NCI-H1694 treated with DMSO at 0.1 percent for 48 hours (cell line): ENCODE results near the gene KCNN4.
"Not testable (repeated sequence)": the region's sequence is repeated elsewhere in the genome, so short reads cannot be mapped to it uniquely, and the experiment has no call there.

Experiments
- DNase-seq: peaks from one replicate; lab custom pipeline; 2025; lab: John Stamatoyannopoulos, UW

KCNN4 gene

DNA sequence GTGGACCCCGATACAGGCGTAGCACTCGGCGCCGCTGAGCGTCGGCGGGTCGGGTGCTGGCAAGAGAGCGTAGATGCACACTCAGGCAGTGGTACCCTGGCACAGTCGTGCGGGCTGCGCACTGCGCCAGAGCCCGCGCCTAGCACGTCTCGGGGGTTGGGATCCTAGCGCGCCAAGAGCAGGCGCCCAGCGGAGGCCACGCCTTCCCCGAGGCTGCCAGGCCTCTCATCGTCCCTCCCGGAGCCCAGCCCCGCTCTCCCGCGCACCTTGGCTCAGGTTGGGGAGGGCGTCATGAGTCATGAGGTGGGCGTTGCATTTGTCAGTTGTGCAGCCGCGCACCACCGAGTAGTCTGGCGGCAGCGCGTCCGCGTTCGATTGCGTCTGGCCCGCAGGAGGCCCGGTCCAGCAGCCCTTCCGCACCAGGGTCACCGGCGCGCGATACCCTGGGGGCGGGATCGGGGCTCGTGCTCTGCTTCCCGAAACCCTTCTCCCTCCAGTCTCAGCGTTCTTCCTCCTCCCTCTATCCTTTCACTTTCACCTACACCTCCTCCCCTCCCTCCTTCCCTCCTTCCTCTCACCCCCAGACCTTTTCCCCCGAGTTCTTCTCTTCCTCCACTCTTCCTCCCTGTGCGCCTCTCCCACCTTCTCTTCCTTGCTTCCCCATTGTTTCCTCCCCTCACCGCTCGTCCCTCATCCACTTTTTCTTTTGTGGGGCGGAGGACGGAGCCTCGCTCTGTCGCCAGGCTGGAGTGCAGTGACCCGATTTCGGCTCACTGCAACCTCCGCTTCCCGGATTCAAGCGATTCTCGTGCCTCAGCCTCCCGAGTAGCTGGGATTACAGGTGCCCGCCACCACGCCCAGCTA is 18.0 kb upstream of the KCNN4 start:
- DNase-seq = no peak

GRCh38 chr19:43798026-43798545 is 17.3 kb upstream of the KCNN4 start:
- DNase-seq = no peak

GRCh38 chr19:43797556-43797955 is 16.8 kb upstream of the KCNN4 start:
- DNase-seq = no peak

DNA sequence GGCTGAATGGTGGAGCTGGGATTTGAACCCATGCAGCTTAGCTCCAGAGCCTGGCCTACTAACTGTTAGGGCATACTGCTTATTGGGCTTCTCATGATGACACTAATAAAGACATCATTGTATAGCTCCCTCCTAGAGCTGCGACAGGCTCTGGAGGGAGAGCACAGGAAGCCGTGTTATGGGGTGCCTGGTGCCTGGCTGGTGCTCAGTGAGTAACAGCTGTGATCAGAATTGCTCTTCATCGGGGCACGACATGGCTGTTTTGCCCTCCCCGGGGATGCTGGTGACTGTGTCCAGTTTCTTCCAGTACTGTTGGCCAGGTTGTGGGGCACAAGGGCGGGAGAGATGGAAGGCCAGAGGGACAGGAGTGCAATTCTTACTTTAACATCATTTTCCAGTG is 16.3 kb upstream of the KCNN4 start:
- no peak for DNase-seq

GRCh38 chr19:43790587-43790986 is 9.8 kb upstream of the KCNN4 start:
- no peak for DNase-seq

- no peak for DNase-seq
Observed at GRCh38 chr19:43789029-43789428, 8.3 kb upstream of the KCNN4 start.

GRCh38 chr19:43786665-43787064 is 5.9 kb upstream of the KCNN4 start:
- no peak for DNase-seq

GRCh38 chr19:43784981-43785808 is 4.4 kb upstream of the KCNN4 start:
- DNase-seq = peak; percentile 44

- DNase-seq = no peak
Observed at GRCh38 chr19:43784241-43784980, 3.6 kb upstream of the KCNN4 start.

DNA sequence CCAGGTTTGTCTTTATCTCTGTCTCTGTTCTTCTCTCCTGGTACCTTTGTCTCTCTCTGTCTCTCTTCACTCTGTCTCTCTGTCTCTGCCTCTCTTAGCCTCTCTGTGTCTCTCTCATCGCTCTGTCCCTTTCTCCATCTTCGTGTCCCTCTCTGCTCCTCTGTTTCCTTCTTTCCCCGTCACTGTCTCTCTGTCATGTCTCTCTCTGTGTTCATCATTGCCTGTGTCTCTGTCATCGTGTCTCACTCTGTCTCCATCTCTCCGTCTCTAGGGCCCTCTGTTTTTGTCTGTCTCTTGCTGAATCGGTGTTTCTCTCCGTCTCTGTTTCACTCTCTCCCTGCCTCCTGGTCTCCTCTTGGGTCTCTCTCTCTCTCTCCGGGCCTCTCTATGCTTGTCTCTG is 2.9 kb upstream of the KCNN4 start:
- DNase-seq = no peak

- no peak for DNase-seq
Observed at GRCh38 chr19:43782689-43783231, 2.0 kb upstream of the KCNN4 start.

DNA sequence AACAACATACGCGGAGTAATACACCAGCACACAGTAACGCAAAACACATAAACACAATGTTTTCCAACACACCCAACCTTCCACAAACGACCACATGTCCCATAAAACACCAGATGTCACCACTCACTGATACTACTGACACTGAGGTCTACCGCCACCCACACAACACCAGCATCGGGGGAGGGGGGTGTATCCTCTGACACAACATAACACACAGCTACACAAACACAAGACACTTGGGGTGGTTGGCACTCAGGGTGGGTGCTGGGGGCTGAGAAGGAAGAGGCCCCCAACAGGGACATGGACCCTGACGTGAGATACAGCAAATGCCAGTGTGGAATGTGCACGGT is 1.5 kb upstream of the KCNN4 start:
- peak; percentile 13 for DNase-seq

- DNase-seq = no peak
Observed at GRCh38 chr19:43781630-43782310, 997 bp upstream of the KCNN4 start.

- no peak for DNase-seq
Observed at GRCh38 chr19:43779820-43780219, 953 bp downstream of the KCNN4 start.

- no peak for DNase-seq
Observed at GRCh38 chr19:43779147-43779819, 1.5 kb downstream of the KCNN4 start.

- DNase-seq = no peak
Observed at GRCh38 chr19:43778651-43779050, 2.1 kb downstream of the KCNN4 start.

DNA sequence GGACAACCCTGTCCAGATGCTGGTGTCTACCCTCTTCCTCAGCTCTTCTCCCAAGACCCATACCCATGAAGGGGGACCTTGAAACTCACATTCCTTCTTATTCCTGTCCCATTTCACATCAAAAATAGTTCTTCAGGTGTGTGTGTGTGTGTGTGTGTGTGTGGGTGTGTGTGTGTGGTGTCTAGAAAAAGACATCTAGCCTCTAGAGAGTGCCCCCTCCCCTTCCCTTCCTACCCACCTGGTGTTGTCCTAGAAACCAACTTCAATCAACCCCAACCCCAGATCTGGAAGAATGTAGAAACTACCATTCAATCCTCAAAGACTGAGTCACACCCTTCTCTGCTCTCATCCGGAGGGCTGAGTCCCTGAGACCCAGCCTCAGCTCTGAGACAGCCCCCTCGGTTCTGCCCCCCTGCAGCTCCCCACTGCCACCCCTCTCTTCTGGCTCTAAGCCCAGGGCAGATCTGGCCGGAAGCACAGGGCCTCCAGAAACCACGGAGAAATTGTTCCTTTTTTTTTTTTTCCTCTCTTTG is 3.5 kb downstream of the KCNN4 start:
- DNase-seq = no peak

- no peak for DNase-seq
Observed at GRCh38 chr19:43776286-43776685, 4.5 kb downstream of the KCNN4 start.

DNA sequence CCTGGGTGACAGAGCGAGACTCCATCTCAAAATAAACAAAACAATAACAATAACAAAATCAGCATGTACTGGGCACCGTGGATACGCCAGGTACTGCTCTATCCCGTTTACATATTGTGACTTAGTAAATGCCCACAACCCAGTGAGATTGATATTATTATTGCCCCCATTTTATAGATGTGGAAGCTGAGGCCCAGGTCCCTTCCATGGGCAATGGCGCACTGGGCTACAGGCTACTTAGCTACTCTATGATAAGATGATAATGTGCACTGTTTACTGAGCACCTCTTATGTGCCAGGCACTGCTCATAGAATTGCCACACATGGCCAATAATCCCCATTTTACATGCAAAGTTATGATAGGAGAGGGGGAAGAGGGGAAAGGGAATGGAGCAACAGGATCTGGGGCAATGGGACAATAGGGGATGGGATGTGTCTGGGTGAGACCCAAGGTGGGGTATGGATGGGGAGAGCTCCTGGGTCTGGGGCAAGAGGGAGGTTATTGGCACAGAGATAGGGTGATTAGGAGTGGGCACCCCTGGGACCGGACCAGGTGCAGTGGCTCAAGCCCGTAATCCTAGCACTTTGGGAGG is 5.4 kb downstream of the KCNN4 start:
- no peak for DNase-seq

DNA sequence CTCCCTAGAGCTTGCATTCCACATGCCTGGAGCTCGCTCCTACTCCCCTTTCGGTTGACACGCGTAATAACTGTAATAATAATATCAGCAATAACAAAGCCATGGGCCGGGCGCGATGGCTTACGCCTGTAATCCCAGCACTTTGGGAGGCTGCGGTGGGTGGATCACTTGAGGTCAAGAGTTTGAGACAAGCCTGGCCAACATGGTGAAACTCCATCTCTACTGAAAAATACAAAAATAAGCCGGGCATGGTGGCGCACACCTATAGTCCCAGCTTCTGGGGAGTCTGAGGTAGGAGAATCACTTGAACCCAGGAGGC is 5.9 kb downstream of the KCNN4 start:
- DNase-seq = not testable (repeated sequence)
